Erythroblast (primary cell): Measurements from ENCODE around the gene ITCH.
"Not testable (repeated sequence)": the region's sequence is repeated elsewhere in the genome, so short reads cannot be mapped to it uniquely, and the experiment has no call there.

Experiments
- DNase-seq, 2 experiments: peaks; one replicate each; lab custom pipeline; 2025; lab: John Stamatoyannopoulos, UW
- GATA1 ChIP-seq: IDR thresholded peaks from 2 replicates; pipeline ENCODE4 v1.6.1; 2011; ENCODE audit warnings: low read depth, mild to moderate bottlenecking, control low read depth, low read length, moderate library complexity
- POLR2A ChIP-seq: IDR thresholded peaks from 2 replicates; pipeline ENCODE4 v1.6.1; 2011; ENCODE audit warnings: mild to moderate bottlenecking, low read length

Gene ITCH

DNA sequence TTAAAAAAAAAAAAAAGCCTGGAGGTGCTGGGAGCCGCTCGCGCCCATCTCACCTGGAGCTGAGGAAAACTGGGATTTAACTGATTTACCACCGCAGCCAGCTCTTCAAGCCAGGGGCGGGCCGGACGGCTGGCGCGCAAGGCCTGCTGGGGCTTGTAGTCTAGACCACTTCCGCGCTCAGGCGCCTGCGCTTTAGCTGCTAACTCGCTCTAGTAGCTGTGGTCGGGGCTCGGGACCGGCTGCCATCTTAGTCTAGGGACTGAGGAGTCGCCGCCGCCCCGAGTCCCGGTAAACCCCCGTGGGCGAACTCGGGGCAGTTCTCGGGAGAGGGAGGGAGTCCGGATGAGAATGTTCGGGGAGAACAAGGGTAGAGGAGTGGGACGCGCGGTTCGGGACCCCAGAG lies at the start of gene ITCH:
Gene ITCH, plus strand, starts transcription at position 212 of the 403 bp plus-strand sequence. CDS start 30,539 bp downstream, outside the sequence.
- peak; percentile 94 to 96 for DNase-seq
- peak; percentile 88 for TF ChIP-seq POLR2A
- no peak for TF ChIP-seq GATA1

DNA sequence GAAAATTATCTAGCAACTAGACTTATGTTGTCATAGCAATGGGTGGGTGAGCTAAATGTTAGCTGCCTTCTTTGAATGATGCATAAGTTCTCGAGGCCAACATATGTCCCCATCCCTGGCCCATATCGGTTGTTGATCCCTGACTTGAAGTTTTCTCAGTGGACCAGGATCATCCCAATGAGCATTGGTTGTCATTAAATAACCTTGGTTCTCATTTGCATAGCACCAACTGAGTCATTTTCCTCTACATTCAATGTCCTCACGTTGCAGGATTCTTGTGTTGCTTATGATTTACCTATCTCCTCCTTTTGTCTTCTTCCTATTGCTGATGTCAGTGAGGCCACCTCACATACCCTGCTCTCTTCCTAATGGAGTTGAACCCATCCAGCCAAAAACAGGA lies 47.8 kb upstream of the ITCH start:
- TF ChIP-seq POLR2A (no peak), GATA1 (no peak)
- no peak for DNase-seq

DNA sequence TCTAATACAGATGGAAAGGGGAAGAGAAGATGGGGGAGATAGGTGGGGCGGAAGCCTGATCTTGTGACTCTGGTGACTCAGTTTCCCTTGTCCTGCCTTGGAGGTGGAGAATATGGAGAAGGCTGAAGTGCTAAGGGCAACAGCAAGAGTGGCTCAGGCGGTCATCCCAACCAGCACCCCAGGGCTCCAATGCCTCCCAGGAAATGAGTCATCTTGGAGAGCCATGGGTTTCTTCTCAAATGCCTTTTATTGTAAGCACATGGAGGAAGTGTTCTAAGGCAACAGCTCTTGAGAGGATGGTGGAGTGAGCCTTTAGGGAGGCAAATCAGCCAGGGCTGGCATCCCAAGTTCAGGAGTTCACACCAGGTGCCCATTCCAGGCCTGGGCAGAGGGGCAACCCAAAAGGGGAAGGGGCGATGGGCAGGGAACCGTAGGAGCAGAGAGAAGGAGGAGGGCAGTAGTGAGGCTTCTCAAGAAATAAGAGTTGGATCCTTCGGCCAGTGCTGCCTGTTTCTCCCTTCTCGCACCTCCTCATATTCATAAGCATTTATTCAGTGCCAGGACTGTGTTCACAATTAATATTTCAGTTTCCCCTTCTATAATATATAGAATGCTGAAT lies 46.8 kb upstream of the ITCH start:
- TF ChIP-seq POLR2A (no peak), GATA1 (no peak)
- no peak for DNase-seq

DNA sequence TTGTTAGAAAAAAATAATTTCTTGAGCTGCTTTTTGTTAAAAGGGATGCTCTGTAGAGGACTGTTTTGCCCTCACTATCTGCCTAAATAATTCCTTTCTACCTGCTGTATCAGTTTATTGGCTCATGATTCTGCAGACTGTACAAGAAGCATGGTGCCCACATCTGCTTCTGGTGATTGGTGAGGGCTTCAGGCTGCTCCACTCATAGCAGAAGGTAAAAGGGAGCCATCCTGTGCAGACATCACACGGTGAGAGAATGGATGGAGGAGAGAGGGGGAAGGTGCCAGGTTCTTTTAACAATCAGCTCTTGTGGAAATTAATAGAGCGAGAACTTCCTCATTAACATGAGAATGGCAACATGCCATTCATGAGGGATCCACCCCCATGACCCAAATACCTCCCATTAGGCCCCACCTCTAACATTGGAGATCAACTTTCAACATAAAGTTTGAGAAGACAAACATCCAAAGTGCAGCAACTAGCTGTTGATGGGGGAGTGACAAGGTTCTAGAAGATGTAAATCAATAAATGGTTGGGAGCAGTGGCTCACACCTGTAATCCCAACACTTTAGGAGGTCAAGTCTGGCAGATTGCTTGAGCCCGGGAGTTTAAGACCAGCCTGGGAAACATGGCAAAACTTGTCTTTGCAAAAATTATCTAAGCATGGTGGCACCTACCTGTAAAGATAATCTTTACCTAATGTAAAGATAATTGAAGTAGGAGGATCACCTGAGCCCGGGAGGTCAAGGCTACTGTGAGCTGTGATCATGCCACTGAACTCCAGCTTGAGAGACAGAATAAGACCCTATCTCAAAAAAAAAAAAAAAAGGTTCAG lies 44.2 kb upstream of the ITCH start:
- TF ChIP-seq GATA1 (no peak), POLR2A (no peak)

DNA sequence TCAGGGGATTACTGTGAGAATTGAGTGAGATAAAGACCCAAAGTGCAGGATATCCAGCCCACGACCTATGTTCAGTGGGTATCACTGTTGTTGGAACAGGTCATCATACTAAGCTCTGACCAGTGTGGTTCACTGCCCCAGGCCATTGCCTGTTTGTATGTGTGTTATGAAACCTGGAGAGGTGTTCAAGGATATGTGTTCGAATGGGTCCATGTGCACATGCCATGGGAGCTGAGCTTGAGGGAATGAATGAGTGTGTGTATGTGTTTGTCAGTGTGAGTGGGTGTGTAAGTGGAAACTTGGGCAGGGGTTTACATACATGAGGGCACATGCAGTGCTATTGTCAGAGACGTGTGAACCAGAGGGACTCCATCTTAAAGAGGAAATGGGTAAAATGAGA lies 42.2 kb upstream of the ITCH start:
- TF ChIP-seq POLR2A (no peak), GATA1 (no peak)
- DNase-seq, result no peak

More for the DNA sequence above, 44.2 kb upstream of the ITCH start:
- DNase-seq, result no peak

DNA sequence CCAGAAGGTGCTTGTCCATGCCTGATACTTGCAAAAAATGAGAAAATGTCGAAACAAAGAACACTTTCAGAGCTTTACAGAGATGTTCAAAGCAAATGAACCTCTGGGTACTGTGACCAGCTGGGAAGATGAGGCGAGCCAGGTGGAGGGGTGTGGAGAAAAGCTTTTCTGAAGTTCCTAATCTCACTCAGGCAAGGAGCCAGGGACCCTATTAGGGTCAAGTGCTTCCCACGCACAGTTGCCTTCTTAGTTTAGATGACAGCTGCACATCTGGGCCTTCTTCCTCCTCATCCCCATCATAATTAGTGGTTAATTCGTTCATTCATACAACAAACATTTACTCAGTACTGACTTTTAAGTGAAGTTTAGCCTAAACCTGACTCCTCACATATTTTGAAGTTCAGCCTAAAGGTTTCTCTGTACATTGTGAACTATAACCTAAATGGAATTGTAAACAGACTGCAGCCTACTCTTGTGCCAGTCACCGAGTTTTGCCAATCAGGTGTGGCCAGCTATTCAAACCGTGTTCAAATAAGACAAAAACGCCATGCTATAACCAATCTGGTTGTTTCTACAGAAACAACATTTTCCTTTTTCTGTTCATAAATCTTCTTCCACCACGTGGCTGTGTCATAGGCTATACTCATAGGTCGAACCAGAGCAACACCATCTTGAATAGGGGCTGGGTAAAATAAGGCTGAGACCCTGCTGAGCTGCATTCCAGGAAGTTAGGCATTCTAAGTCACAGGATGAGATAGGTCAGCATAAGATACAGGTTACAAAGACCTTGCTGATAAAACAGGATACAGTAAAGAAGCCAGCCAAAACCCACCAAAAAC lies 40.6 kb upstream of the ITCH start:
- no peak for TF ChIP-seq POLR2A
- no peak for TF ChIP-seq GATA1
- DNase-seq, result no peak

DNA sequence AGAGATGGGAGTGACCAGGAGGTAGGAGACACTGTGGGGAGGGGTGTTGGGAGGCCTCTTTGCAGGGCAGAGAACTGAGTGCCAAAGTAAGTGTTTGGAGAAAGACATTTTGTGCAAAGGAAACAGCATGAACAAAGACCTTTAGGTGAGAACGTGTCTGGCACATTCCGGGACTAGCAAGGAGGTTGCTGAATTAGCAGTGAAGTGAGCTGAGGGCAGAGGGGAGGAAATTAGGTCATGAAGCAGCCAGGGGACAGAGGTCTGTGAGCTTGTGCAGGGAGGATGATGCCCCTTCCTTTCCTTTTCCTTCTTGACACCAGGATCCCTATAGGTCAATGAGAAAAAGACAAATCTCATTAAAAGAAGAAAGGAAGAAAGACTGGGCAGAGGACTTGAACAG lies 38.5 kb upstream of the ITCH start:
- TF ChIP-seq GATA1 (no peak), POLR2A (no peak)
- no peak for DNase-seq

DNA sequence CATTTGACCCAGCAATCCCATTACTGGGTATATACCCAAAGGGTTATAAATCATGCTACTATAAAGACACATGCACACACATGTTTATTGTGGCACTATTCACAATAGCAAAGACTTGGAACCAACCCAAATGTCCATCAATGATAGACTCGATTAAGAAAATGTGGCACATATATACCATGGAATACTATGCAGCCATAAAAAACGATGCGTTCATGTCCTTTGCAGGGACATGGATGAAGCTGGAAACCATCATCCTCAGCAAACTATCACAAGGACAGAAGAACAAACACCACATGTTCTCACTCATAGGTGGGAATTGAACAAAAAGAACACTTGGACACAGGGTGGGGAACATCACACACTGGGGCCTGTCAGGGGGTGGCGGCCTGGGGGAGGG lies 34.9 kb upstream of the ITCH start:
- DNase-seq, result not testable (repeated sequence)

DNA sequence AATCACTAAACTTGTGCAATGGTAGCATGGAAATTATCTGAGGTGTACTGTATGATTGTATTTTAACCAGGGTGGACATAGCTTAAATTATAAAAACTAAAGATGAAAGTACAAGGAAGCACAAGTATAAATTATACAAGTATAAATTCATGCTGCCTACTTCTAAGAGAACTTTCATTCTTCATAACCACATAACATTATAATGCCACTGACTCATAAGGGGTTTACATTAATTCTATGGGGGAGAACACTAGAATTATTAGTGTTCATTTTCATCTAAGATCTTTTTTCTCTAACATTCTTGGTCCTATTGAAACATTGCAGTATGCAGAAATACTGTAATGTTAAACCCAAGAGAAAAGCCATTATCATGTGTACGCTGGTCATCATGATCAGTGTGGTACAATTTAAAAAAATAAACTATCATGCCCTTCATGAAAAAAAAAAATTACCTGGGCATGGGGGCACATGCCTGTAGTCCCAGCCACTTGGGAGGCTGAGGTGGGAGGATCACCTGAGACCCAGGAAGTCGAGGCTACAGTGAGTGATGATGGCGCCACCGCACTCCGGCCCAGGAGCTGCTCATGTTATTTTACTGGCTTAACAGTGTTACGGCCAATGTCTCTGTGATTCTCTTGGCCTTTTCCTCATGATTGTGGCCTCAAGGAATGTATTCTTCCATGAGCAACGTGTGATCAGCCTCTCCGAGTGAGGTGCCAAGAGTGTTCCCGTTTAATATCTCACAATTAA lies 34.0 kb upstream of the ITCH start:
- TF ChIP-seq POLR2A (no peak), GATA1 (no peak)
- DNase-seq, result no peak

DNA sequence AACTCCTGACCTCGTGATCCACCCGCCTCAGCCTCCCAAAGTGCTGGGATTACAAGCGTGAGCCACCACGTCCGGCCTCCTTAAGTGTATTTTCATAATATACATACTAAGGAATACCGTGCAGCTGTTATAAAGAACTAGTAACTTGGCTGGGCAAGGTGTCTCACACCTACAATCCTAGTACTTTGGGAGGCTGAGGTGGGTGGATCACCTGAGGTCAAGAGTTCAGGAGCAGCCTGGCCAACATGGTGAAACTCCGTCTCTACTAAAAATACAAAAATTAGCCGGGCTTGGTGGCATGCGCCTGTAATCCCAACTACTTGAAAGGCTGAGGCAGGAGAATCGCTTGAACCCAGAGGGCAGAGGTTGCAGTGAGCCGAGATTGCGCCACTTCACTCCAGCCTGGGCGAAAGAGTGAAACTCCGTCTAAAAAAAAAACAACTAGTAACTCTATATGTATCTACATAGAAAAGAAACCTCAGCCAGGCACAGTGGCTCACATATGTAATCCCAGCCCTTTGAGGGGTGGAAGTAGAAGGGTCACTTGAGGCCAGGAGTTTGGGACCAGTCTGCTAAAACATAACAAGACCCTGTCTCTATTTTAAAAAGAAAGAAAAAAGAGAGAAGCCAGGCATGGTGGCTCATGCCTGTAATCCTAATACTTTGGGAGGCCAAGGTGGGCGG lies 32.1 kb upstream of the ITCH start:
- DNase-seq, result not testable (repeated sequence)

DNA sequence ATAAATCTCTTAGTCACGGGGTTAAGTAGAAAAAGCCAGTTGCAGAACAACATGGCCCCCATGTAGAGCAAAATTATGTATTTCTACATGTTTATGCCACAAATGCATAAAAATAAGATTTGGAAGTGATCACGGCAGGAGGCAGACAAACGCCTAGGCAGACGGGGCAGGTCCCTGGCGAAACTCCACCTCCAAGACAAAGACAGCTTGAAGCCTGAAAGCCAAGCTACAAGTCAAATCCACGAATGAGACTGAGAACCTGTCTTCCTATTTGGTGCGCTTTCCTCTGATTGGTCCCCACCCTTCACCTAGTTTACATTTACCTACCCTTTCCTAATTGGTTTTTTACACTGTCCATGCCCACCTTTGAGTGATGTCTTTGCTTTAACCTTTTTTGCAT lies 31.2 kb upstream of the ITCH start:
- TF ChIP-seq POLR2A, result no peak
- no peak for TF ChIP-seq GATA1
- DNase-seq, result no peak

DNA sequence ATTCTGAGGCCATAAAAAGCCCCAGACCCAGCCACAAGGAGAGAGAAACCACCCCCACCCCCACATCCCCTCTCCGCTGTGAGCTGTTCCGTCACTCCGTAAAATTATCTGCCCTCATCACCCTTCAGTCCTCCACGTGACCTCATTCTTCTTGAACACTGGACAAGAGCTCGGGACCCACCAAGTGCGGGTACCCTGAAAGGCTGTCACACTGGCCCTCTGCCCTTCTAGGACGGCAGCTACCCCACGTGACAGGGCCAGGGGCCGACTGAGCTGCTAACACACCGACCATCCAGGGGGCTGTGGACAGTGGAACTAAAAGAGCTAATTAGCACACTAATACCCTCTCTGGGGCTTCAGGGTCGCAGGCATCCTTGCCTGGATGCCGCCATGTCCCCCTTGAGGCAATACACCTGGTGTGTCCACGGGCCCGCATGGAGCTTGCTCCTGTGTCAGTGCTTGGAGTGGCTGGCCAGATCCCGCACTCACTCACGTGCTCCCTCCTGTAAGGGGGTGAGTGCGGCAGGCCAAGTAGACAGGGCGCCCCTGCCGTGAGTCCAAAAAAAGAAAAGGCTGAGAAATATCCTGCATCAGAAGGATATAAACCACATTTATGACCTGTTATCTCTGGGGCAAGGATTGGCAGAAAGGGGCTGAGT lies 30.7 kb upstream of the ITCH start:
- DNase-seq, result no peak
- TF ChIP-seq POLR2A, result no peak
- no peak for TF ChIP-seq GATA1
